ENCODE measurements around the gene FSTL3.

- TF ChIP-seq CTCF (IDR thresholded peaks at IDR 0.05) (no peak), POLR2AphosphoS5 (IDR thresholded peaks at IDR 0.05) (no peak)
These were observed 29.2 kb upstream of the FSTL3 start for GRCh38 chr19:646779-647565.
